Measurements from ENCODE around the gene WDR47.

GRCh38 chr1:108953452-108953851, 88.5 kb downstream of the WDR47 start:
- TF ChIP-seq, protein P1, sequence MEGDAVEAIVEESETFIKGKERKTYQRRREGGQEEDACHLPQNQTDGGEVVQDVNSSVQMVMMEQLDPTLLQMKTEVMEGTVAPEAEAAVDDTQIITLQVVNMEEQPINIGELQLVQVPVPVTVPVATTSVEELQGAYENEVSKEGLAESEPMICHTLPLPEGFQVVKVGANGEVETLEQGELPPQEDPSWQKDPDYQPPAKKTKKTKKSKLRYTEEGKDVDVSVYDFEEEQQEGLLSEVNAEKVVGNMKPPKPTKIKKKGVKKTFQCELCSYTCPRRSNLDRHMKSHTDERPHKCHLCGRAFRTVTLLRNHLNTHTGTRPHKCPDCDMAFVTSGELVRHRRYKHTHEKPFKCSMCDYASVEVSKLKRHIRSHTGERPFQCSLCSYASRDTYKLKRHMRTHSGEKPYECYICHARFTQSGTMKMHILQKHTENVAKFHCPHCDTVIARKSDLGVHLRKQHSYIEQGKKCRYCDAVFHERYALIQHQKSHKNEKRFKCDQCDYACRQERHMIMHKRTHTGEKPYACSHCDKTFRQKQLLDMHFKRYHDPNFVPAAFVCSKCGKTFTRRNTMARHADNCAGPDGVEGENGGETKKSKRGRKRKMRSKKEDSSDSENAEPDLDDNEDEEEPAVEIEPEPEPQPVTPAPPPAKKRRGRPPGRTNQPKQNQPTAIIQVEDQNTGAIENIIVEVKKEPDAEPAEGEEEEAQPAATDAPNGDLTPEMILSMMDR (IDR thresholded peaks at IDR 0.05): no peak
- no peak for TF ChIP-seq EZH2 (IDR thresholded peaks at IDR 0.05)

Measured in neural progenitor cell (in vitro differentiated cells).